HG02970 (cell line): ENCODE measurements around the gene COX7A1.
"Not testable (repeated sequence)": the region's sequence is repeated elsewhere in the genome, so short reads cannot be mapped to it uniquely, and the experiment has no call there.

Source experiments
- ATAC-seq: cut with Tn5 transposase; IDR thresholded peaks from one replicate; pipeline ENCODE4 v1.9.1; 2021; ENCODE audit warnings: mild to moderate bottlenecking, moderate library complexity, moderate number of reproducible peaks; ENCODE audit not compliant: unreplicated experiment, low FRiP score

The COX7A1 gene

GRCh38 chr19:36152352-36153091, at the start of gene COX7A1:
Gene COX7A1 (minus strand): TSS chr19:36152447. CDS start chr19:36152407, 40 bp downstream.
- ATAC-seq, result no peak

DNA sequence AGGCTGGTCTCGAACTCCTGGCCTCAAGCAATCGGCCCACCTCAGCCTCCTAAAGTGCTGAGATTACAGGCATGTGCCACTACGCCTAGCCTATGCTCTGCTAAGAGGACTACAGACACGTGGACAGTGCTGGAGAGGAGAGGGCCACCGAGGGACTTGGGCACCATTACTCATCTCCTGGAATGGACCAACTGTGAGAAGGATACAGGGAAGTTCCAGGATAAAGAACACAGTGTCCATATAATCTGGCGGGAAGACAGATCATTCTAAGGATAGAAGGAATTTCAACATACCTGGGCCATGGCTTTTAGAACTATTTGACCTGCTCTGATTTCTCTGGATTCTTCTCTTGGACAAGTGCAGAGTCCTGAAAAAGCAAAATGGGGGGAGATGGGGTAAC, 49.4 kb upstream of the COX7A1 start:
- no peak for ATAC-seq

DNA sequence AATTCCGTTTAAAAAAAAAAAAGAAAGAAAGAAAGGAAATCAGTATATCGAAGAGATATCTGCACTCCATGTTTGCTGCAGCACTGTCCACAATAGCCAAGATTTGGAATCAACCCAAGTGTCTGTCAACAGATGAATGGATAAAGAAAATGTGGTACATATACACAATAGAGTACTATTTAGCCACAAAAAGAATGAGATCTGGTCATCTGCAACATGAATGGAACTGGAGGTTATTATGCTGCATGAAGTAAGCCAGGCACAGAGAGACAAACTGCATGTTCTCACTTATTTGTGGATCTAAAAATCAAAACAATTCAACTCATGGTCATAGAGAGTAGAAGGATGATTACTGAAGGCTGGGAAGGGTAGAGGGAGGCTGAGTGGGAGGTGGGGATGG, 45.9 kb upstream of the COX7A1 start:
- ATAC-seq, result no peak

DNA sequence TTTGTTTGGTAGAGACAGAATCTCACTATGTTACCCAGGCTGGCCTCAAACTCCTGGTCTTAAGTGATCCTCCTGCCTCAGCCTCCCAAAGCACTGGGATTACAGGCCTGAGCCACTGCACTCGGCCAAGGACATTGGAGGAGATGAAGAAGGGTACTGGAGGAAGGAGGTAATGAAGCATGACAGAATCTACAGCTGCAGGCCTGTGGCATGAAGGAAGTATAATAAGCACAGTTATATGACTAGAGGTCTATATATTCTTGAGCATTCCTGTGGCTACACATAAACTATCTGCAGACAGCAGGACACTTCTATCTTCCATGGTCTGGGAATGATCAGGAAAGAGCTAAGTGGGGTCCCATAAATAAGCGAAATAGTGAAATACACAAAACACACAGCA, 44.0 kb upstream of the COX7A1 start:
- ATAC-seq, result no peak

- not testable (repeated sequence) for ATAC-seq
These were observed 34.5 kb upstream of the COX7A1 start for GRCh38 chr19:36186722-36187121.

DNA sequence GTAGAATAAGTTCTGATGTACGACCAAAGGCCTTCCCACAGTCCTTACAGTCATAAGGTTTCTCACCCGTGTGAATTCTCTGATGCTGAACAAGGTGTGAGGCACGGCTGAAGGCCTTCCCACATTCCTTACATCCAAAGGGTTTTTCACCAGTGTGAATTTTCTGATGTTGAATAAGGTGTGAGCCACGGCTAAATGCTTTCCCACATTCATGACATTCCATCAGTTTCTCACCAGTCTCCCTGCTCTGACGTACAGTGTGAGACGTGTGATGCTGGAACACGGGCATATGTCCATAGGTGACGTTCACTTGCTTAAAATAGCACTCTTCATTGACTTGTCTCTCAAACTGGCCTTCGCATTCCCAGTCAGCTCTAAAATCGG, 31.0 kb upstream of the COX7A1 start:
- ATAC-seq, result no peak

GRCh38 chr19:36182612-36183244, 30.5 kb upstream of the COX7A1 start:
- ATAC-seq, result no peak

DNA sequence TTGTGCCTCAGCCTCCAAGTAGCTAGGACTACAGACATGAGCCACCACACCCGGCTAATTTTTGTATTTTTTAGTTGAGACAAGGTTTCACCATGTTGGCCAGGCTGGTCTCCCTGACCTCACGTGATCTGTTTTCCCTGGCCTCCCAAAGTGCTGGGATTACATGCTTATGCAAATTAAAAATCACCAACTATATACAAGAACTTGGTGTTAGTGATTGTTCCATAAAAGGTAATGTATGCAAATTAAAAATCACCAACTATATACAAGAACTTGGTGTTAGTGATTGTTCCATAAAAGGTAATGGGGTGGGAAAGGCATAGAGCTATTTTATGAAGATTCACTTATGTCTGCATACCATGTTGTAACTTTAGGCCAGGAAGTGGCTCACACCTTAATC, 26.8 kb upstream of the COX7A1 start:
- ATAC-seq, result not testable (repeated sequence)

DNA sequence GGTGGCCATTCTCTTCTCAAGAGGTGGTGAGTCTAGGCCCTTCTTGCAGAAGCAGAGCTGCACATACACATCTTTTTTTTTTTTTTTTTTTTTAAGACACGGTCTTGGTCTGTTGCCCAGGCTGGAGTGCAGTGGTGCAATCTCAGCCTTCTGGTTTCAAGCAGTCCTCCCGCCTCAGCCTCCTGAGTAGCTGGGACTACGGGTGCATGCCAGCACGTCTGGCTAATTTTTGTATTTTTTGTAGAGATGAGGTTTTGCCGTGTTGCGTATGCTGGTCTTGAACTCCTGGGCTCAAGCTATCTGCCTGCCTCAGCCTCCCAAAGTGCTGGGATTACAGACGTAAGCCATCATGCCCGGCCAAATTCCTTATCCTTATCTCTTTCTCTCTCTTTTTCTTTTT, 21.6 kb upstream of the COX7A1 start:
- ATAC-seq, result not testable (repeated sequence)

DNA sequence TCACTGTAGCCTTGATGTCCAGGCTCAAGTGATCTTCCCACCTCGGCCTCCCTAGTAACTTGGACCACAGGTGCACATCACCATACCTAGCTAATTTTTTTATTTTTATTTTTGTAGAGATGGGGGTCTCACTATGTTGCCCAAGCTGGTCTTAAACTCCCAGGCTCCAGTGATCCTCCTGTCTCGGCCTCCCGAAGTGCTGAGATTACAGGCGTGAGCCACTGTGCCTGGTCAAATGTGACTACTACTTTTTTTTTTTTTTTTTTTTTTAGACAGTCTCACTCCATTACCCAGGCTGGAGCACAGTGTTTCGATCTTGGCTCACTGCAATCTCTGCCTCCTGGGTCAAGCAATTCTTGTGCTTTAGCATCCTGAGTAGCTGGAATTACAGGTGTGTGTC, 20.6 kb upstream of the COX7A1 start:
- ATAC-seq, result no peak

- no peak for ATAC-seq
These were observed 17.0 kb upstream of the COX7A1 start for GRCh38 chr19:36169084-36169760.

DNA sequence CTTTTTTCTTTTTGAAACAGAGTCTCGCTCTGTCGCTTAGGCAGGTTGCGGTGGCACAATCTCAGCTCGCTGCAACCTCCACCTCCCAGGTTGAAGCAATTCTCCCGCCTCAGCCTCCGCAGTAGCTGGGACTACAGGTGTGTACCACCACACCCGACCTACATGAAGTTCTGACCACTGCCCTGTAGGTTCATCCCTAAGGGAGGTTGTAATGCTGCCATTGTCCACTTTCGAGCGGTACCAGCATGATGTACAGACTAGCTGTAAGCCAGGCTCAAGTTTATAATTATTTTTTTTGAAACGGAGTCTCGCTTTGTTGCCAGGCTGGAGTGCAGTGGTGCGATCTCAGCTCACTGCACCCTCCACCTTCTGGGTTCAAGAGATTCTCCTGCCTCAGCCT, 11.6 kb upstream of the COX7A1 start:
- no peak for ATAC-seq

DNA sequence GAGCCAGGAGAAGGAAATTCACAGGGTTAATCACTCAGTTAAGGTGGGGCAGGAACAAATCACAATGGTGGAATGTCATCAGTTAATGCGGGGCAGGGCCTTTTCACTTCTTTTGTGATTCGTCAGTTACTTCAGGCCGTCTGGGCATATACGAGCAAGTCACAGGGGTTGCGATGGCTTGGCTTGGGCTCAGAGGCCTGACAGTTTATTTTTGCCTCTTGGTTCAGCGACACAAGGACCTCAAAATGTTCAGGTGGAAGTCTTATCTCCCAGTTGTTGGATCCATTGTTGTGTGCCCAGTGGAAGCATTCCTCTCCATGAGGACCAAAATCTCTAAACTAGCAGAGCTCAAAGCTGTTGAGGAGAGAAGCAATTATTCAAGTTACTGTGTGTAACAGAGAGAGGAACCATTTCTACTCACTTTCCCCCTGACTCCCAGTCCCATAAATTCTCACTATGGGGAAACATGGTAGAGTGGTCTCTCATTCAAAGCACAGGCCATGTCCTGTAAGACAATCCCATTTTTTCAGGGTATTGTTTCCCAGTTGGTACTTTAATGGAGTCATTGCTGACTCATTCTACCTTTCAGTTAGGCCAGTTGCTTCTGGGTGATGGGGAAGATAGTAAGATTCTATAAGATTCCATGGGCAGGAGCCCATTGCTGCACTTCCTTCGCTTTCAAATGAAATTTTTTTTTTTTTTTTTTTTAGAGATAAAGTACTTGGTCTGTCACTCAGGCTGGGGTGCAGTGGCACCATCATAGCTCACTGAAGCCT, 8.8 kb upstream of the COX7A1 start:
- ATAC-seq, result no peak

DNA sequence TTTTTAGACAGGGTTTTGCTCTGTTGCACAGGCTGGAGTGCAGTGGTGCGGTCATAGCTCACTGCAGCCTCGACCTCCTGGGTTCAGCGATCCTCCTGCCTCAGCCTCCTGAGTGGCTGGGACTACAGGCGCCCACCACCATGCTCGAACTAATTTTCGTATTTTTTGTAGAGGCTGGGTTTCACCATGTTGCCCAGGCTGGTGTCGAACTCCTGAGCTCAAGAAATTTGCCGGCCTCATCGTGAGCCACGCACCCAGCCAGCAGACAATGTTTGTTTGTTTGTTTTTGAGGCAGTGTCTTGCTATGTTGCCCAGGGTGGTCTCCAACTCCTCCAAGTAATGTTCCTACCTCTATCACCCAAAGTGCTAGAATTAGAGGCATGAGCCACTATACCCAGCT, 879 bp upstream of the COX7A1 start:
- ATAC-seq, result no peak

DNA sequence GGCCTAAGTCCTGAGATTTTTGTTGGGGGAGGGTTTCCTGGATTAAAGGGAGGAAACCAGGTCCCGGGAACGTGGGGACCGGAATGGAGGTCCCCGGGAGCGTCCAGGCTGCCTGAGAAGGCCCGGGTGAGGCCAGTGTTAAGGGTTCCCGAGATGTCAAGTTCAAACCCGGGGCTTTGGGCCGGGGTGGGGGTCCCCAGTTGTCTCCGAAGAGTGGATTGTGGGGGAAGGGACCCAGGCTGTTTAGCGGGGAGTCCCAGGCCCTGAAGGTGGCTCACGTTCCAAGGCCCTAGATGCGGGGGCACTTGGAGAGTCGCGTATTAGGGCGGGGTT, 262 bp downstream of the COX7A1 start:
- no peak for ATAC-seq

DNA sequence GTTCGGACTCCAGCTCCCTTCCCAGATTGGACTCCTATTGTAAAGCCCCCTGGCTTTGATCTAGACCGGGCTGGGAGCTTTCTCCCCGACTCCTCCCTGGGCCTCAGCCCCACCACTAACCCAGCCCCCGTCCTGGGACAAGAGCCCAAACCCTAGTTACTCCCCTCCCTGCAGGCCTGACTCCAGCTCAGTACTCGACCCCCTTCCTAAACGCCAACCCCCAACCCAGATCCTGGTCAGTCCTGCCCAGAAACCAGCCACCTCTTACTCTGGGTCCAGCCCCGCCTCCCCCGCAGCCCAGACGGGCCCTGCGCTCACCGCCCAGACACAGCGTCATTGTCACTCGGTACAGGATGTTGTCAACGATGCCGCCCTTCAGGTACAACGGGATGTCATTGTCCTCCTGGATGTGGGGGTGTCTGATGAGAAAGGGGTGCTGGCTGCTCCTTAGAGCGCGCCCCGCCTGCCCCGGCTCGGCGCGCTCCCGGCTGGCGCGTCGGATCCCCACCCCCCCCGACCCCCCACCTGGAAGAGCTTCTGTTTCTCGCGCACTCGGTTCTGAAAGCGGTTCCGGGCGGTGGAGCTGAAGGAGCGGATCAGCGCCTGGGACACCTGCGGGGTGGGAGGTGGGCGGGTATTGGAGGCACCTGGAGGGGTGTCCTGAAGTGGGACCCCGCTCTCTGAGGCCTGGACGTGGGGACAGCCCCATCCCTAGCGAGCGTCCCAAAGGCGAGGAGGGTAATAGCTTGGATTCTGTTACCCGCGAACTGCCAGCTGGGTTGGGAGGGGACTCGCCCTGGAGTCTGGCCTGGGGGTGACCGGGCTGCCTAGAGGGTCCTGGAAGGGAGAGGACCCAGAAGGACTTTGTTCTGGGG, 866 bp downstream of the COX7A1 start:
- no peak for ATAC-seq

DNA sequence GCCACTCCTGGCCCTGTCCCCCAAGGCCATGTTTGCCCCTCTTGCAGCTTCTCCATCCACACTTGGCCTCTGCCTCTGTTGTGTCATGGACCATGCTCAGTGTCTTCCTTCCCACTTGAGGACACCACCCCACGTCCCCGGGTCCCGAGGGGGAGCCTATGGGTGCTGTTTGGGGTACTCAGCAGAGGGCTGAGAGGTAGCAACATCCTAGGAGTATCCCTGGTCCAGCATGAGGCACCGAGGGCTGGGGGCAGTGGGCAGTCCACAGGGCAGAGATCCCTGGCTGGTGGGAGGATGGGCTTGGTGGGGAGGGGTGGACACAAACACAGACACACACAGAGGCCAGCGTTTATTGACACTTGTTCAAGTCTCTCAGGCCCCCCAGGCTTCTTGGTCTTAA, 1.7 kb downstream of the COX7A1 start:
- ATAC-seq, result no peak

DNA sequence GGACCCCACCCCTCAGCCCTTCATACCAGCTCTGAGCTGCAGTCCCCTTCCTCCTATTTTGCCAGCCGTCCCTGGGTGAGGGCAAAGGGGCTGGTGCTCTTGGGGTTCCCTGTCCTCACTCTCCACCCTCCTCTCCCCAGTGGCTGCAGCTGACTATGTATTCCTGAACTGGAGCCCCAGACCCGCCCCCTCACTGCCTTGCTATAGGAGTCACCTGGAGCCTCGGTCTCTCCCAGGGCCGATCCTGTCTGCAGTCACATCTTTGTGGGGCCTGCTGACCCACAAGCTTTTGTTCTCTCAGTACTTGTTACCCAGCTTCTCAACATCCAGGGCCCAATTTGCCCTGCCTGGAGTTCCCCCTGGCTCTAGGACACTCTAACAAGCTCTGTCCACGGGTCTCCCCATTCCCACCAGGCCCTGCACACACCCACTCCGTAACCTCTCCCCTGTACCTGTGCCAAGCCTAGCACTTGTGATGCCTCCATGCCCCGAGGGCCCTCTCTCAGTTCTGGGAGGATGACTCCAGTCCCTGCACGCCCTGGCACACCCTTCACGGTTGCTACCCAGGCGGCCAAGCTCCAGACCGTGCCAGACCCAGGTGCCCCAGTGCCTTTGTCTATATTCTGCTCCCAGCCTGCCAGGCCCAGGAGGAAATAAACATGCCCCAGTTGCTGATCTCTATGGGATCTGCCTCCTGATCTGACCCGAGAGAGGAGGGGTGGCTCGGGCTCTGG, 2.4 kb downstream of the COX7A1 start:
- no peak for ATAC-seq

- ATAC-seq, result no peak
These were observed 7.6 kb downstream of the COX7A1 start for GRCh38 chr19:36144624-36145023.

- ATAC-seq, result no peak
These were observed 9.8 kb downstream of the COX7A1 start for GRCh38 chr19:36142496-36142895.
